ENCODE data around the gene KCNG2. TPM values are rescaled to one million over a fixed set of nuclear protein-coding genes. Genes with fewer than 3 reads are reported as not detected.
A peak's percentile ranks its signal among the peaks of the same experiment; 100 is the strongest.

Gene KCNG2
- total and polyA plus RNA-seq, 2 of the 8 experiments (the other 6 are each of a cell fraction or from before 2014, with no cell fraction given): 0.19 to 0.74 TPM

GRCh38 chr18:79809482-79810192 lies 11.9 kb downstream of the KCNG2 start:
- DNase-seq (ENCODE audit: low read depth in 1 of 2, low spot score in 2 of 2) (no peak), FAIRE-seq (no peak)
- POLR2A ChIA-PET (ENCODE audit: partially characterized antibody): interaction anchor here (0.6 kb wide), 1 partner anchor 61 kb away, joined by 3 read pairs; no protein-coding TSS in a partner anchor
- TF ChIP-seq FOSL1 (IDR thresholded peaks at IDR 0.05; ENCODE audit: insufficient read depth, low read depth, low read length) (no peak), NANOG (IDR thresholded peaks at IDR 0.05; ENCODE audit: insufficient read depth, low read depth, low read length, poor library complexity, severe bottlenecking) (no peak), SRF (IDR thresholded peaks at IDR 0.05; ENCODE audit: low read depth, low read length) (no peak), ATF2 (IDR thresholded peaks at IDR 0.05; ENCODE audit: low read length) (no peak), TCF12 (IDR thresholded peaks at IDR 0.05; ENCODE audit: low read depth, low read length) (no peak), CTBP2 (IDR thresholded peaks at IDR 0.05; ENCODE audit: borderline replicate concordance, insufficient read depth, insufficient read length, low read length) (no peak), ASH2L (IDR thresholded peaks at IDR 0.05; ENCODE audit: low read length) (no peak), EGR1 (IDR thresholded peaks at IDR 0.05; ENCODE audit: borderline replicate concordance, low read depth, low read length) (no peak), NRF1 (IDR thresholded peaks at IDR 0.05; ENCODE audit: low read depth, low read length) (no peak), POU5F1 (IDR thresholded peaks at IDR 0.05; ENCODE audit: low read depth, low read length) (no peak)

More at GRCh38 chr18:79809482-79810192, 11.9 kb downstream of the KCNG2 start:
- Histone ChIP-seq H4K91ac (replicated peaks; ENCODE audit: insufficient read length, low read length) (no peak overlapping the region), H2BK120ac (replicated peaks; ENCODE audit: low read depth, low read length) (no peak overlapping the region), H3K79me2 (ENCODE audit: control insufficient read depth in 1 of 2, insufficient read depth in 2 of 2, low read length in 2 of 2) (no peaks in the 10 kb centered on the region), H3K18ac (ENCODE audit: extremely low read depth, low read length) (no peak overlapping the region), H3K36me3 (ENCODE audit: control insufficient read depth in 2 of 4, insufficient read depth in 4 of 4, low read length in 3 of 4) (no peaks in the 10 kb centered on the region), H3K56ac (replicated peaks; ENCODE audit: insufficient read length, low read depth, low read length) (no peak overlapping the region), H3K27me3 (replicated peaks in 1 of 4; ENCODE audit: control insufficient read depth in 3 of 4, extremely low read depth in 1 of 4, insufficient read depth in 3 of 4, low read length in 3 of 4) (no peaks in the 10 kb centered on the region), H2AFZ (ENCODE audit: low read length) (no peak overlapping the region), H3K4me1 (replicated peaks in 1 of 4; ENCODE audit: control insufficient read depth in 3 of 4, insufficient read depth in 4 of 4, low read length in 3 of 4) (no peaks in the 10 kb centered on the region), H3K9ac (replicated peaks in 1 of 4; ENCODE audit: extremely low read depth in 1 of 4, low read depth in 3 of 4, low read length in 3 of 4) (no peak overlapping the region), H4K8ac (ENCODE audit: extremely low read depth, insufficient read depth, low read length) (peak overlapping the region; percentile 25; the same call in 1 of the 2 replicates), H4K20me1 (replicated peaks in 1 of 2; ENCODE audit: control insufficient read depth in 1 of 2, insufficient read depth in 2 of 2, low read length in 2 of 2) (no peaks in the 10 kb centered on the region), H2BK15ac (ENCODE audit: low read length) (no peak overlapping the region), H3K4me2 (ENCODE audit: insufficient read depth in 1 of 2, low read depth in 2 of 2, low read length in 2 of 2) (no peak overlapping the region), H3K79me1 (ENCODE audit: low read depth, low read length) (no peaks in the 10 kb centered on the region), H4K5ac (ENCODE audit: insufficient read length, low read depth, low read length) (no peak overlapping the region), H2BK12ac (ENCODE audit: low read depth, low read length) (no peak overlapping the region), H2AK5ac (ENCODE audit: low read depth, low read length) (no peak overlapping the region), H3K14ac (ENCODE audit: insufficient read length) (no peak overlapping the region), H3K23me2 (ENCODE audit: low read depth, low read length) (no peaks in the 10 kb centered on the region), H2BK5ac (ENCODE audit: low read depth, low read length) (no peak overlapping the region), H3K23ac (ENCODE audit: insufficient read length) (no peak overlapping the region), H3K9me3 (ENCODE audit: insufficient read depth in 2 of 2, low read depth in 1 of 2, low read length in 1 of 2) (no peaks in the 10 kb centered on the region), H2BK20ac (ENCODE audit: low read length) (no peak overlapping the region), H3K4me3 (ENCODE audit: extremely low read depth in 1 of 4, insufficient read depth in 2 of 4, low read depth in 3 of 4, low read length in 4 of 4) (no peak overlapping the region), H3K4ac (replicated peaks; ENCODE audit: insufficient read length, low read depth, low read length) (no peak overlapping the region), H3K27ac (ENCODE audit: low read depth, low read length) (no peak overlapping the region)
- WGBS, 2 experiments (ENCODE audit: extremely low coverage in 1 of 2, insufficient coverage in 1 of 2, insufficient read length in 1 of 2, insufficient replicate concordance in 2 of 2, low coverage in 1 of 2, low lambda C conversion rate in 2 of 2, missing lambda C conversion rate in 1 of 2): 91% methylated on average over 43 of the region's 44 CpGs; no CpG with 5 or more reads in 1 of the 2 experiments
- CTCF ChIA-PET (ENCODE audit: partially characterized antibody): interaction anchor here (0.7 to 1.0 kb wide), 4 partner anchors 31 to 61 kb away, joined by 3 to 4 read pairs (median 3); no protein-coding TSS in a partner anchor

Data from H1 (cell line).